Measurements from ENCODE around the gene TPSAB1. TPM values are rescaled to one million over a fixed set of nuclear protein-coding genes. Genes with fewer than 3 reads are reported as not detected.

TPSAB1 gene
- total RNA-seq, 2 experiments from 2014 or later = not detected

GRCh38 chr16:1275791-1276579 lies 35.5 kb downstream of the TPSAB1 start:
- no peak for DNase-seq
- H3K4me3 Mint-ChIP-seq = no peak overlapping the region
- peaks cover 12% of the 10 kb centered on the region for H3K27me3 Mint-ChIP-seq
- H3K4me1 Mint-ChIP-seq = peaks cover 3% of the 10 kb centered on the region
- no peak overlapping the region for H3K27ac Mint-ChIP-seq
- H3K9me3 Mint-ChIP-seq = no peaks in the 10 kb centered on the region
- no peaks in the 10 kb centered on the region for H3K36me3 Mint-ChIP-seq

- DNase-seq = no peak
- H3K4me1 Mint-ChIP-seq = peaks cover 3% of the 10 kb centered on the region
These were observed 36.0 kb downstream of the TPSAB1 start for GRCh38 chr16:1276580-1276878.

GRCh38 chr16:1277151-1277598 lies 36.7 kb downstream of the TPSAB1 start:
- H3K36me3 Mint-ChIP-seq = no peaks in the 10 kb centered on the region
- DNase-seq = no peak
- H3K27me3 Mint-ChIP-seq = peaks cover 12% of the 10 kb centered on the region
- no peak overlapping the region for H3K27ac Mint-ChIP-seq
- no peak overlapping the region for H3K4me3 Mint-ChIP-seq
- H3K4me1 Mint-ChIP-seq = peaks cover 2% of the 10 kb centered on the region
- no peaks in the 10 kb centered on the region for H3K9me3 Mint-ChIP-seq

More at GRCh38 chr16:1276580-1276878, 36.0 kb downstream of the TPSAB1 start:
- Mint-ChIP-seq H3K27me3 (peaks cover 12% of the 10 kb centered on the region), H3K9me3 (no peaks in the 10 kb centered on the region), H3K4me3 (no peak overlapping the region), H3K27ac (no peak overlapping the region), H3K36me3 (no peaks in the 10 kb centered on the region)

- H3K27me3 Mint-ChIP-seq = peaks cover 12% of the 10 kb centered on the region
- no peaks in the 10 kb centered on the region for H3K9me3 Mint-ChIP-seq
- H3K27ac Mint-ChIP-seq = no peak overlapping the region
- no peaks in the 10 kb centered on the region for H3K36me3 Mint-ChIP-seq
- H3K4me1 Mint-ChIP-seq = no peaks in the 10 kb centered on the region
- H3K4me3 Mint-ChIP-seq = no peak overlapping the region
- no peak for DNase-seq
These were observed 37.2 kb downstream of the TPSAB1 start for GRCh38 chr16:1277617-1278282.

GRCh38 chr16:1278477-1278876 lies 38.0 kb downstream of the TPSAB1 start:
- H3K27me3 Mint-ChIP-seq = peaks cover 10% of the 10 kb centered on the region
- no peak overlapping the region for H3K27ac Mint-ChIP-seq
- H3K4me1 Mint-ChIP-seq = no peaks in the 10 kb centered on the region
- no peaks in the 10 kb centered on the region for H3K36me3 Mint-ChIP-seq
- no peak for DNase-seq
- no peaks in the 10 kb centered on the region for H3K9me3 Mint-ChIP-seq
- H3K4me3 Mint-ChIP-seq = no peak overlapping the region

GRCh38 chr16:1279081-1279944 lies 38.8 kb downstream of the TPSAB1 start:
- H3K9me3 Mint-ChIP-seq = no peaks in the 10 kb centered on the region
- no peak overlapping the region for H3K27ac Mint-ChIP-seq
- no peaks in the 10 kb centered on the region for H3K36me3 Mint-ChIP-seq
- no peak overlapping the region for H3K4me3 Mint-ChIP-seq
- H3K27me3 Mint-ChIP-seq = peaks cover 8% of the 10 kb centered on the region
- no peak for DNase-seq
- no peaks in the 10 kb centered on the region for H3K4me1 Mint-ChIP-seq

GRCh38 chr16:1279945-1280589 lies 39.6 kb downstream of the TPSAB1 start:
- Mint-ChIP-seq H3K4me1 (no peaks in the 10 kb centered on the region), H3K4me3 (no peak overlapping the region), H3K27me3 (peaks cover 8% of the 10 kb centered on the region), H3K27ac (no peak overlapping the region), H3K36me3 (no peaks in the 10 kb centered on the region), H3K9me3 (no peaks in the 10 kb centered on the region)
- DNase-seq = no peak

- no peak for DNase-seq
- no peaks in the 10 kb centered on the region for H3K36me3 Mint-ChIP-seq
- no peaks in the 10 kb centered on the region for H3K4me1 Mint-ChIP-seq
- H3K4me3 Mint-ChIP-seq = no peak overlapping the region
- H3K27ac Mint-ChIP-seq = no peak overlapping the region
- no peaks in the 10 kb centered on the region for H3K9me3 Mint-ChIP-seq
- H3K27me3 Mint-ChIP-seq = peaks cover 4% of the 10 kb centered on the region
These were observed 40.3 kb downstream of the TPSAB1 start for GRCh38 chr16:1280783-1281182.

GRCh38 chr16:1281517-1281916 lies 41.0 kb downstream of the TPSAB1 start:
- Mint-ChIP-seq H3K36me3 (no peaks in the 10 kb centered on the region), H3K9me3 (no peaks in the 10 kb centered on the region), H3K4me1 (no peaks in the 10 kb centered on the region), H3K27me3 (peaks cover 12% of the 10 kb centered on the region), H3K4me3 (no peak overlapping the region), H3K27ac (no peak overlapping the region)
- DNase-seq = no peak

GRCh38 chr16:1282324-1282973 lies 41.9 kb downstream of the TPSAB1 start:
- H3K36me3 Mint-ChIP-seq = no peaks in the 10 kb centered on the region
- H3K4me1 Mint-ChIP-seq = no peaks in the 10 kb centered on the region
- DNase-seq = no peak
- H3K9me3 Mint-ChIP-seq = no peaks in the 10 kb centered on the region
- peaks cover 13% of the 10 kb centered on the region for H3K27me3 Mint-ChIP-seq
- no peak overlapping the region for H3K4me3 Mint-ChIP-seq
- no peak overlapping the region for H3K27ac Mint-ChIP-seq

GRCh38 chr16:1283296-1283695 lies 42.8 kb downstream of the TPSAB1 start:
- H3K36me3 Mint-ChIP-seq = no peaks in the 10 kb centered on the region
- no peaks in the 10 kb centered on the region for H3K4me1 Mint-ChIP-seq
- no peaks in the 10 kb centered on the region for H3K9me3 Mint-ChIP-seq
- no peak overlapping the region for H3K27ac Mint-ChIP-seq
- DNase-seq = no peak
- peaks cover 17% of the 10 kb centered on the region for H3K27me3 Mint-ChIP-seq
- H3K4me3 Mint-ChIP-seq = no peak overlapping the region

GRCh38 chr16:1283996-1284616 lies 43.6 kb downstream of the TPSAB1 start:
- Mint-ChIP-seq H3K36me3 (no peaks in the 10 kb centered on the region), H3K27me3 (peaks cover 23% of the 10 kb centered on the region), H3K9me3 (no peaks in the 10 kb centered on the region), H3K4me3 (no peak overlapping the region), H3K27ac (no peak overlapping the region), H3K4me1 (peaks cover 2% of the 10 kb centered on the region)
- no peak for DNase-seq

- no peak overlapping the region for H3K4me3 Mint-ChIP-seq
- H3K36me3 Mint-ChIP-seq = no peaks in the 10 kb centered on the region
- peaks cover 40% of the 10 kb centered on the region for H3K27me3 Mint-ChIP-seq
- DNase-seq = no peak
- no peaks in the 10 kb centered on the region for H3K9me3 Mint-ChIP-seq
- no peak overlapping the region for H3K27ac Mint-ChIP-seq
- peaks cover 3% of the 10 kb centered on the region for H3K4me1 Mint-ChIP-seq
These were observed 45.4 kb downstream of the TPSAB1 start for GRCh38 chr16:1285669-1286512.

Data from activated naive CD8-positive, alpha-beta T cell treated with anti-CD3 and anti-CD28 coated beads for 36 hours (primary cell).